HG03095 (cell line): ENCODE measurements around the gene OR8K1.

ENCODE experiments used
- ATAC-seq: cut with Tn5 transposase; IDR thresholded peaks from one replicate; pipeline ENCODE4 v1.9.1; 2021; ENCODE audit warnings: moderate library complexity; ENCODE audit not compliant: unreplicated experiment

The OR8K1 gene

GRCh38 chr11:56345739-56346138, at the start of gene OR8K1:
Gene OR8K1 (plus strand): TSS chr11:56346039. CDS start chr11:56346039, 0 bp downstream.
- no peak for ATAC-seq

- ATAC-seq, result no peak
These were observed 48.9 kb upstream of the OR8K1 start for GRCh38 chr11:56296898-56297297.

DNA sequence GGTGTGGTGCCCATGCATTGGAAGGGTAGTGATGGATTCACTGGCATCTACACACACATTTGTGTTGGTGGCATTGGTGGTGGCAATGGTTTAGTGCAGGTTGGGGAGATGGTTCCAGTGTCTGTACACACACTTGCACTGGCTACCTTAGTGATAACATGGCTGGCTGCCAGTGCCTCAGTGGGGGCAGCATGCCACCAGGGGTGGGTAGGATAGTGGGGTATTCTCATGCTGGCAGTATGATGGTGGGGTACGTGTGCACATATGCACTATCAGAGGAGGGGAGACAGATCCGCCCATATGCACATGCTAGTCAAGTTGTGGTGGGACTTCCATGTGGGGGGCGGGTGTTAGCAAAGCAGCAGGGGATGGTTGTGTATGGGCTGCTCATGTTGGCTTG, 38.0 kb upstream of the OR8K1 start:
- no peak for ATAC-seq

GRCh38 chr11:56314844-56315243, 31.0 kb upstream of the OR8K1 start, which contains the start of gene OR8K3:
Gene OR8K3 (plus strand): TSS chr11:56315144. CDS start chr11:56318307, 3,163 bp downstream.
- ATAC-seq, result no peak

DNA sequence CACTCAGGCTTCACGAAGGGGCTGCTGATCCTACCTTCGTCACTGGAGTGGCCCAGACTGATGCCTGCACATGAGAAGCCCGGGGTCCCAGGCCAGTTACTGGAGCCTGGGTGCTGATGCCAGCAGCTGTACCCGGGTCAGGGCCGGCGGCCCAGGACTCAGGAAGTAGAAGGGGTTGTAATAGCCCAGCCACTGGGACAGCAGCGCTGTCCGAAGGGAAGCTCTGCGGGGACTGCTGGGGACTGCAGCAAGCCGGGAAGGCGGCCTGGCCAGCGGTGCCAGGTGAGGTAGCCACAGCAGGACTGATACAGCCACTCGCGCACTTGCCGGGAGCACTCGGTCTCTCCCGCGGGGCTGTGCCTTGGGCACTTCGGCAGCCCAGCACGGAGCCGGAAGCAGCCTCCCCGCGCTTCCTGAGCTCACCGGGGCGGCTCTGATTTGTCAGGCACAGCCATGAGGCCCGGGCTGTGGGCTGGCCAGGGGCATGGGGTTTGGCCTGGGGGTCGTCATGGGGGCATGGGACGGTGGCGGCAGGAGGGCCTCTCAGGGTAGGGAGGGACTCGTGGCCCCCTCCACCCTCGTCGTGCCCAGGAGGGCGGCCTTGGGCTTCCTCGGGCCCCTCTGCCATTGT, 13.9 kb upstream of the OR8K1 start:
- no peak for ATAC-seq

GRCh38 chr11:56333156-56333555, 12.7 kb upstream of the OR8K1 start:
- ATAC-seq, result no peak

DNA sequence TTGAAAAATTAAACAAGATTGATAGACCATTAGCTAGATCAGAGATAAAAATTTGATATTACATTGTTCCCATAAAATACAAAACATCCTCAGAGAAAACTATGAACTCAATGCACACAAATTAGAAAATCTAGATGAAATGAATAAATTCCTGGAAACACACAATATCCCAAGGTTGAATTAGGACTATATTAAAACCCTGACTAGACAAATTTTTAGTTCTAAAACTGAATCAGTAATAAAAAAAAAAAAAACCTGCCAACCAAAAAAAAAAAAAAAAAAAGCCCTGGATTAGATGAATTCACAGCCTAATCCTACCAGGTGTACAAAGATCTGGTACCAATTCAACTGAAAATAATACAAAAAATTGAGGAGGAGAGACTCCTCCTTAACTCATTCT, 5.5 kb upstream of the OR8K1 start:
- ATAC-seq, result no peak

GRCh38 chr11:56353991-56354390, 8.2 kb downstream of the OR8K1 start, which contains the start of gene OR8J1:
Gene OR8J1 (plus strand): TSS chr11:56354291. CDS start chr11:56360247, 5,956 bp downstream.
- ATAC-seq, result no peak

- ATAC-seq, result no peak
These were observed 29.5 kb downstream of the OR8K1 start, which contains the start of gene OR8U1 for GRCh38 chr11:56375324-56375723. Gene OR8U1 (plus strand): TSS chr11:56375624. CDS start chr11:56375624, 0 bp downstream.

- no peak for ATAC-seq
These were observed 34.3 kb downstream of the OR8K1 start for GRCh38 chr11:56380120-56380519.

GRCh38 chr11:56394381-56394780, 48.5 kb downstream of the OR8K1 start:
- no peak for ATAC-seq

DNA sequence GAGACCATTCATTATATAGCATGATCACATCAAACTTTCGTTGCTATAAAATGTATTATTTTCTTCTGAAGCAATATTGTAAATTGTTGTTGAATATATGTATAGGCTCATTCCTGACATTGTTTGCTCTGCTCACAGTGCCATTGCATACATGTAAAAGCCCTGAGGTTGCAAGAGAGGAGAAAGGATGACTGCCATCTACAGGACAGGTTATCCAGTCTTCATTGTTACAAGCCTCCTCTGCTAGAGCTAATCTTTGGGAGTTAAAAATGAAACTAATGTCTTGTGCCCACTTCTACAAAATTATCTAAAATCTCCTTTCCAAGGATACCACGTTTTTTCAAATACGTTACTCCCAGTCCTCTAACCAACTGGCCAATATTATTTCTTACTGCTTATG, 50.2 kb downstream of the OR8K1 start:
- ATAC-seq, result no peak
